ENCODE data around the gene CEP112. TPM values are rescaled to one million over a fixed set of nuclear protein-coding genes. Genes with fewer than 3 reads are reported as not detected.
A peak's percentile ranks its signal among the peaks of the same experiment; 100 is the strongest.
"Not testable (repeated sequence)": the region's sequence is repeated elsewhere in the genome, so short reads cannot be mapped to it uniquely, and the experiment has no call there.

CEP112 gene
- total RNA-seq, 1 donor from 2014 or later, result 14.8 TPM

- no peak for DNase-seq
These were observed 306.2 kb downstream of the CEP112 start for GRCh38 chr17:65885541-65886312.

- no peak for DNase-seq
These were observed 314.9 kb downstream of the CEP112 start for GRCh38 chr17:65876985-65877384.

- DNase-seq, result no peak
These were observed 323.1 kb downstream of the CEP112 start for GRCh38 chr17:65868881-65869280.

- no peak for DNase-seq
These were observed 324.9 kb downstream of the CEP112 start for GRCh38 chr17:65867014-65867413.

GRCh38 chr17:65865715-65866425, 326.1 kb downstream of the CEP112 start:
- DNase-seq, result no peak

GRCh38 chr17:65864394-65864793, 327.5 kb downstream of the CEP112 start:
- no peak for DNase-seq

GRCh38 chr17:65857718-65858117, 334.2 kb downstream of the CEP112 start:
- DNase-seq, result no peak

GRCh38 chr17:65856865-65857264, 335.1 kb downstream of the CEP112 start:
- no peak for DNase-seq

GRCh38 chr17:65855675-65856074, 336.3 kb downstream of the CEP112 start:
- DNase-seq, result no peak

GRCh38 chr17:65855245-65855644, 336.7 kb downstream of the CEP112 start:
- peak; percentile 54 for DNase-seq

GRCh38 chr17:65853816-65854215, 338.1 kb downstream of the CEP112 start:
- no peak for DNase-seq

GRCh38 chr17:65852911-65853310, 339.0 kb downstream of the CEP112 start:
- DNase-seq, result no peak

- no peak for DNase-seq
These were observed 339.8 kb downstream of the CEP112 start for GRCh38 chr17:65851965-65852736.

- DNase-seq, result peak; percentile 2
These were observed 341.4 kb downstream of the CEP112 start for GRCh38 chr17:65850486-65850885.

GRCh38 chr17:65848751-65849150, 343.2 kb downstream of the CEP112 start:
- no peak for DNase-seq

GRCh38 chr17:65841089-65841488, 350.8 kb downstream of the CEP112 start:
- no peak for DNase-seq

- not testable (repeated sequence) for DNase-seq
These were observed 354.7 kb downstream of the CEP112 start for GRCh38 chr17:65837232-65837631.

GRCh38 chr17:65833214-65833613, 358.7 kb downstream of the CEP112 start:
- no peak for DNase-seq

- DNase-seq, result no peak
These were observed 361.6 kb downstream of the CEP112 start for GRCh38 chr17:65830356-65830755.

GRCh38 chr17:65826577-65826976, 365.4 kb downstream of the CEP112 start:
- DNase-seq, result not testable (repeated sequence)

- DNase-seq, result peak; percentile 29
These were observed 367.0 kb downstream of the CEP112 start for GRCh38 chr17:65824901-65825300.

GRCh38 chr17:65823713-65824112, 368.2 kb downstream of the CEP112 start:
- peak; percentile 16 for DNase-seq

GRCh38 chr17:65820811-65821210, 371.1 kb downstream of the CEP112 start:
- no peak for DNase-seq
